Measurements from ENCODE around the gene CDRT4.

DNA sequence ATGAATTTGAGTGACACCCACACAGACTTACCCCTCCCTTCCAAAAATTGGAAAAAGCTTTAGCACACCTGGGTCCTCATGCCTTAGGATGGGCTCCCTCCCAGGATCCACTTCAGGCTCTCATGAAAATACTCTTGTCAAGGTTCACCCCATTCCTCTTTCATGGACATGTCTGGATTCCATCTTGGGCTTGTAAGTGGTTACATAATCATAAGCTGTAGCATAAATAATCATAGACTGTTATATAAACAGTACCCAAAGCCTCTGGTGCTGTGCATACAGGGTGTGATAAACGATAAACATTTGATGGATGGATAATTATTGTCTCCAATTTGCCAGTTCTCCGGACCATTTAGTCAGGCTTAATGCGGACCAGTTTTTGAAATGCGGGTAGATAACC is 72.3 kb downstream of the CDRT4 start:
- TF ChIP-seq EP300 (IDR thresholded peaks at IDR 0.05) = no peak
- TF ChIP-seq, protein P1, sequence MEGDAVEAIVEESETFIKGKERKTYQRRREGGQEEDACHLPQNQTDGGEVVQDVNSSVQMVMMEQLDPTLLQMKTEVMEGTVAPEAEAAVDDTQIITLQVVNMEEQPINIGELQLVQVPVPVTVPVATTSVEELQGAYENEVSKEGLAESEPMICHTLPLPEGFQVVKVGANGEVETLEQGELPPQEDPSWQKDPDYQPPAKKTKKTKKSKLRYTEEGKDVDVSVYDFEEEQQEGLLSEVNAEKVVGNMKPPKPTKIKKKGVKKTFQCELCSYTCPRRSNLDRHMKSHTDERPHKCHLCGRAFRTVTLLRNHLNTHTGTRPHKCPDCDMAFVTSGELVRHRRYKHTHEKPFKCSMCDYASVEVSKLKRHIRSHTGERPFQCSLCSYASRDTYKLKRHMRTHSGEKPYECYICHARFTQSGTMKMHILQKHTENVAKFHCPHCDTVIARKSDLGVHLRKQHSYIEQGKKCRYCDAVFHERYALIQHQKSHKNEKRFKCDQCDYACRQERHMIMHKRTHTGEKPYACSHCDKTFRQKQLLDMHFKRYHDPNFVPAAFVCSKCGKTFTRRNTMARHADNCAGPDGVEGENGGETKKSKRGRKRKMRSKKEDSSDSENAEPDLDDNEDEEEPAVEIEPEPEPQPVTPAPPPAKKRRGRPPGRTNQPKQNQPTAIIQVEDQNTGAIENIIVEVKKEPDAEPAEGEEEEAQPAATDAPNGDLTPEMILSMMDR (IDR thresholded peaks at IDR 0.05) = no peak
